Measurements from ENCODE around the gene MOB3B. TPM values are rescaled to one million over a fixed set of nuclear protein-coding genes. Genes with fewer than 3 reads are reported as not detected.

MOB3B gene
- total RNA-seq, 1 donor from 2014 or later: 1.1 TPM

DNA sequence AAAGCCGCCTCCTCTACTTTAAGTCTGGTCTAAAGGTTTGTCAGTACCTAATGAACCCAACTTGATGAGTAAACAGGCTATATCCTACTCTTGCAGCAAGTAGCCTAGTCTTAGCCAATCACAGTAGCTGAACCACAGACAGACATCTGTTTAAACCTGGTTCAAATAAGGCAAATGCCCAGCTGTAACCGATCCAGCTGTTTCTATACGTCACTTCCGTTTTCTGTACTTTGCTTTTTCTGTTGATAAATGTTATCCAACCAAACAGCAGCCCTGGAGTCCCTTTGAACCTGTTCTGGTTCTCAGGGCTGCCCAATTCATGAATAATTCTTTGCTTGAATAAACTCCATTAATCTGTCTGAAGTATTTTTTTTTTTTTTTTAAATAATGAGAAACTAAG is 155.8 kb downstream of the MOB3B start:
- Histone ChIP-seq H3K36me3 (ENCODE audit: control insufficient read depth, insufficient read depth, low read length) (no peaks in the 10 kb centered on the region), H3K4me3 (ENCODE audit: low read depth, low read length) (no peak overlapping the region), H3K27me3 (ENCODE audit: control insufficient read depth, insufficient read depth, low read length) (no peaks in the 10 kb centered on the region)
- TF ChIP-seq, protein P1, sequence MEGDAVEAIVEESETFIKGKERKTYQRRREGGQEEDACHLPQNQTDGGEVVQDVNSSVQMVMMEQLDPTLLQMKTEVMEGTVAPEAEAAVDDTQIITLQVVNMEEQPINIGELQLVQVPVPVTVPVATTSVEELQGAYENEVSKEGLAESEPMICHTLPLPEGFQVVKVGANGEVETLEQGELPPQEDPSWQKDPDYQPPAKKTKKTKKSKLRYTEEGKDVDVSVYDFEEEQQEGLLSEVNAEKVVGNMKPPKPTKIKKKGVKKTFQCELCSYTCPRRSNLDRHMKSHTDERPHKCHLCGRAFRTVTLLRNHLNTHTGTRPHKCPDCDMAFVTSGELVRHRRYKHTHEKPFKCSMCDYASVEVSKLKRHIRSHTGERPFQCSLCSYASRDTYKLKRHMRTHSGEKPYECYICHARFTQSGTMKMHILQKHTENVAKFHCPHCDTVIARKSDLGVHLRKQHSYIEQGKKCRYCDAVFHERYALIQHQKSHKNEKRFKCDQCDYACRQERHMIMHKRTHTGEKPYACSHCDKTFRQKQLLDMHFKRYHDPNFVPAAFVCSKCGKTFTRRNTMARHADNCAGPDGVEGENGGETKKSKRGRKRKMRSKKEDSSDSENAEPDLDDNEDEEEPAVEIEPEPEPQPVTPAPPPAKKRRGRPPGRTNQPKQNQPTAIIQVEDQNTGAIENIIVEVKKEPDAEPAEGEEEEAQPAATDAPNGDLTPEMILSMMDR (IDR thresholded peaks at IDR 0.05; ENCODE audit: insufficient read depth, low read length, severe bottlenecking): no peak
- FAIRE-seq (no peak), DNase-seq (ENCODE audit: low read depth) (no peak)

DNA sequence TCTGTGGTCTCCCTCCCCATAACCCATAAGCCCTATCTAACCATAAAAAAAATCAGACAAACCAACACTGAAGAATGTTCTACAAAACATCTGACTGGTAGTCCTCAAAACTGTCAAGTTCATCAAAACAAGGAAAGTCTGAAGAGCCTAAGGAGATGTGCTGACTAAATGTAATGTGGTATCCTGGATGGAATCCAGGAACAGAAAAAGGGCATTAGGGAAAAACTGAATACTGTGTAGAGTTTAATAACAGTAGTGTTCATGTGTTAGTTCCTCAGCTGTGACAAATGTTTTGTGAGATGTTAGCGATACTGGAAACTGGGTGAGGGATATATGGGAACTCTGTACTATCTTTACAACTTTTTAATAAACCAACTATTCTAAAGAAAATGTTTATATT is 157.0 kb downstream of the MOB3B start:
- FAIRE-seq (no peak), DNase-seq (ENCODE audit: low read depth) (no peak)
- Histone ChIP-seq H3K27me3 (ENCODE audit: control insufficient read depth, insufficient read depth, low read length) (no peaks in the 10 kb centered on the region), H3K4me3 (ENCODE audit: low read depth, low read length) (no peak overlapping the region), H3K36me3 (ENCODE audit: control insufficient read depth, insufficient read depth, low read length) (no peaks in the 10 kb centered on the region)
- TF ChIP-seq, protein P1 (IDR thresholded peaks at IDR 0.05; ENCODE audit: insufficient read depth, low read length, severe bottlenecking): no peak

DNA sequence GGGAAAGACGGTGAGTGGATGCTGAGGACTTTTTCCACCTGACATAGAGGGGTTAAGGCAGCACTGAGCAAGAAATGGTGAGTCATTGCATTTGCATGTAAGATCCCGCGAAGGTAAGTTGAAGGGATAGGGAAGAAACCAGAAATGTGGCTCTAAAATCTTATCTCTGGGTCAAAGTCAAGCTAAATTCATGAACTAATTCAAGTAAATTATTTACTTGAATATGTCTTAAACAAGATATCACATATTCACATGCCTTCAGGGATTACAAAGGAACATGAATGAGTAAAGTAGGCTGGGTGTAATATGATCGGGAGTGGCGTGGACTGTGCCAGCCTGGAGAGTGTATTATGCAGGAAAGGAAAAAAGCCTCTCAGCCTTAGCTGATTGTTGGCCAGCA is 158.2 kb downstream of the MOB3B start:
- H3K4me3 ChIP-seq (ENCODE audit: low read depth, low read length): peak overlapping the region; percentile 11
- DNase-seq (ENCODE audit: low read depth) (peak; percentile 68), FAIRE-seq (no peak)
- no peaks in the 10 kb centered on the region for H3K36me3 ChIP-seq (ENCODE audit: control insufficient read depth, insufficient read depth, low read length)
- TF ChIP-seq, protein P1 (IDR thresholded peaks at IDR 0.05; ENCODE audit: insufficient read depth, low read length, severe bottlenecking): no peak
- H3K27me3 ChIP-seq (ENCODE audit: control insufficient read depth, insufficient read depth, low read length): no peaks in the 10 kb centered on the region

DNA sequence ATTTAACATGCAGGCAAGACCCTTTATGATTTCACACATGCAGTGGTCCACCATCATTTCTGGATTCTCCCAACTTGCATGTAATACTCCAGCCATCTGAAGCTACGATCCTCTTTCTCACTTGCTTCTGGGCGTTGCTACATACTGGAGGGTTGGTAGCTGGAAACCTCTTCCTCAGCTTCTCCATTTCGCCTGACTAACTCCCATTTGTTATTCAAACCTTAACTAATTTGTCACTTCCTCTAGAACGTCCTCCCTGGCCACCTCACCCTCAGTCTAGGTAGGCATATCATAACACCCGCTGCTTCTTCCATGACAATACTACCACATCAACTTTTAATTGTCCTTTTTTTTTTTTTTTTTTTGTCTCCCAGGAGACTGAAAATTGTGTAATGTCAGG is 160.0 kb downstream of the MOB3B start:
- peak; percentile 40 for FAIRE-seq
- no peak for DNase-seq (ENCODE audit: low read depth)
- Histone ChIP-seq H3K27me3 (ENCODE audit: control insufficient read depth, insufficient read depth, low read length) (no peaks in the 10 kb centered on the region), H3K36me3 (ENCODE audit: control insufficient read depth, insufficient read depth, low read length) (no peaks in the 10 kb centered on the region), H3K4me3 (ENCODE audit: low read depth, low read length) (no peak overlapping the region)
- TF ChIP-seq, protein P1 (IDR thresholded peaks at IDR 0.05; ENCODE audit: insufficient read depth, low read length, severe bottlenecking): no peak

DNA sequence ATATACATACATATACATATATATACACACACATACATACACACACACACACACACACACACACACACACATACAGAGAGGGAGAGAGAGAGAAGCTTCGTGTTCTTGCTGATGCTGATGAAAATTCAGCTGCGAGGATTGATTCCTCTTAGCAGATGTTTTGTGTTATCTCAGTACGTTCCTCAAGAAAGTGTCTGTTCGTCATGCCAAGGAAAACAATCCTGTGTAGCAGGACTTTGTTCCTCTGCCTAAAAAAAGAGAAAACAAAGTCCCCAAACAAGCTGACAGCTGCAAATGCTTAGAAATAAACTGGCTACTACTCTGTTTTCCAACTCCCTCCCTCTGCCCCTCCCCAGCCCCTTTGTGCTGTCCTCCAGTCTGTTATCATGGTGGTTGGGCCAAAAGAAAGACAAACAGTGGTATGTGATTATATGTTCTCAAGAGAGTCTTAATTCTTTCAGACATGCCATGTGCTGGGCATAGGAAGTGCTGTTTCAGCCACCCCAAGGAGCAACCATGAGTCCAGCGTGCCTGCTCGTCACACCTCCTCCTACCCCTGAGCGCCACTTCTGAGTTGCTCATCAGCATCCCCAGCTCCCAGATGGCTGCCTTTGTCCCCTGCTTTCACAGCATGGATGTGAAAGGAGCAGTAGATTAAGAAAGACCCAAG is 161.2 kb downstream of the MOB3B start:
- Histone ChIP-seq H3K27me3 (ENCODE audit: control insufficient read depth, insufficient read depth, low read length) (no peaks in the 10 kb centered on the region), H3K36me3 (ENCODE audit: control insufficient read depth, insufficient read depth, low read length) (no peaks in the 10 kb centered on the region), H3K4me3 (ENCODE audit: low read depth, low read length) (no peak overlapping the region)
- FAIRE-seq (no peak), DNase-seq (ENCODE audit: low read depth) (no peak)
- TF ChIP-seq, protein P1 (IDR thresholded peaks at IDR 0.05; ENCODE audit: insufficient read depth, low read length, severe bottlenecking): no peak

DNA sequence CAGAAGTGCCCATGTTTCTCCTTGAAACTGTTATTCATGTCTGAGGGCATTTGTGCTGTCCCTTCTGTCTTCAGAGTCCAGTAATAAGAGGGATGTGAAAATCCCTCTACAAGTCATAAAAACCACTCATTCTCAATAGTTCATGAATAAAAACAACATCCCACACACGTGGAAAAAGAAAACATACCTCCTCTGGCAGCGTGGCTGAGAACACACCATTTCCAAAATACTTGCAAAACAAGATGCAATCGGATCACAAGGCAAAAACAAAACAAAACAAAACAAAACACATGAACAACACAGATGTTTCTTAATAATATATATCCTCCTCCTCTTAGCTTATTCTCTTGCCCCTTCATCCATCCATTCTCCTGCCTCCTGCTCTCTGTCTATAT is 161.7 kb downstream of the MOB3B start:
- no peaks in the 10 kb centered on the region for H3K27me3 ChIP-seq (ENCODE audit: control insufficient read depth, insufficient read depth, low read length)
- no peak overlapping the region for H3K4me3 ChIP-seq (ENCODE audit: low read depth, low read length)
- DNase-seq (ENCODE audit: low read depth) (no peak), FAIRE-seq (no peak)
- no peaks in the 10 kb centered on the region for H3K36me3 ChIP-seq (ENCODE audit: control insufficient read depth, insufficient read depth, low read length)
- TF ChIP-seq, protein P1 (IDR thresholded peaks at IDR 0.05; ENCODE audit: insufficient read depth, low read length, severe bottlenecking): no peak

All from bronchial epithelial cell (primary cell).